Muscle of arm (tissue), 12 donors: ENCODE data around the gene DUSP7. TPM values are rescaled to one million over a fixed set of nuclear protein-coding genes. Genes with fewer than 3 reads are reported as not detected.

Experiments
- DNase-seq: peaks from one replicate; pipeline ENCODE4 v3.0.0-alpha.2; 2013
- polyA plus RNA-seq, 12 donors: library from polyadenylated mRNA; unstranded; fragments of 120-200 nt; gene quantifications; one replicate each; pipeline ENCODE4 v1.2.1, GENCODE V29; 2013; ENCODE audit not compliant: insufficient read length in 12 of 12

Gene DUSP7
- polyA plus RNA-seq, 12 donors = 16.4 to 25.8 (median 20.9) TPM; not detected in 1

DNA sequence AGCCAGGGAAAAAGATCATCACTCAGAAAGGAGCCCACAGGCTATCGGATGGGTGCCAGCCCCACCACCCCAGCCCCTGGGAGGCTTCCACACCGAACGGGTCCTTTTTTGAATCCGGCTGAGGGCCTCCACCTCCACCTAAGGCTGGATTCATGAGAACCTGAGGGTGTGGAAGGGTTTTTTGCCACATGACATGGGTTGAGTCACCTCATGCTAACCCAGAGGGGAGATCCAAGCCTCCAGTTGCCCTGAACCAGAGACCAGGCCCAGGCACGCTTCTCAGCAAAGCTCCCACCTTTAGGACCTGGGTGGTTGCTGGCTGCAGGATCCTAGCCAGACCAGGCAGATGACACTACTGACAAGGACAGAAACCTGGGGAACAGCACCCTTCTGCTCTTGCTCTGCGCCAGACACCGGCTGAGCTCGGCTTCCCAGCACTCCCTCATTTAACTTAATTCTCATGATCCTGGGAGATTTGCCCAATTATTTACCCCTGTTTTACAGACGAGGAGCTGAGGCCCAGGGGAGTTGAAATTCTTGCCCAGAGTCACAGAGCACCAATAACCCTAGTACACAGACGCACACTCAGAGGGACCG lies 25.6 kb downstream of the DUSP7 start:
- DNase-seq = no peak

DNA sequence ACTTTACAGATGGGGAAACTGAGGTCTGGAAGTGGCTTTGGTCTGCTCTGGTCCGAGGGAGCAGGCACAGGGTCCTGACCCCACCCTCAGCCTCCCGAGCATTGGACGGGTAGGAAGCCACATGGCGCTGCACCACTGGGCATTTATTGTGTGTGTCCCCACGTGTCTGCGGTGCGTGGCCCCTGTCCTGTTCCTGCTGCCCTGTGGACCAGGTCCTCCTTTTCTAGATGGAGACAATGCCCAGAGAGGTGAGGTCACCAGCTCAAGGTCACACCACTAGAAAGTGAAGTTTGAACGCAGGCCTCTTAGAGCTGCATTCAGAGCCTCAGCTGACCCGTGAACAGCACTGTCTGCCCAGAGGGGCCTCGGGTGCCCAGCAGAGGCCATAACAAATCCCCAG lies 26.8 kb downstream of the DUSP7 start:
- DNase-seq = no peak

DNA sequence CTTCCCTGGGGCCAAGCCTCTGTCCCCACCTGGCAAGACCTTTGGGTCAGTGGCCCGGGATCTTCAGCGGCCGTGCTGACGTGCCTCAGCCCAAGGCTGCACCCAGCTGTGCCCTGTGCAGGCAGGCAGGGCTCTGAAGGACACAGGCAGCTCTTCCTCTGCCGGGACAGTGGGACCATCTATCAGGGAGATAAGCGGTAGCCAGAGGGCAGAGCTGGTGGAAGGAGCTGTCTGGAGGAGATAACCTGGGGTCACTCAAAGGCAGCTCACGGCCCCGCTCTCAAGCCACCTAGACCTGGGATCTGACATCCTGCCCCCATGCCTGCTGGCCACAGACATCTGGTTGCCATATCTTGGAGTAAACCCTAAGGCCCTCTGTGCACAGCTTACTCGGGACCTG lies 27.3 kb downstream of the DUSP7 start:
- DNase-seq = no peak

DNA sequence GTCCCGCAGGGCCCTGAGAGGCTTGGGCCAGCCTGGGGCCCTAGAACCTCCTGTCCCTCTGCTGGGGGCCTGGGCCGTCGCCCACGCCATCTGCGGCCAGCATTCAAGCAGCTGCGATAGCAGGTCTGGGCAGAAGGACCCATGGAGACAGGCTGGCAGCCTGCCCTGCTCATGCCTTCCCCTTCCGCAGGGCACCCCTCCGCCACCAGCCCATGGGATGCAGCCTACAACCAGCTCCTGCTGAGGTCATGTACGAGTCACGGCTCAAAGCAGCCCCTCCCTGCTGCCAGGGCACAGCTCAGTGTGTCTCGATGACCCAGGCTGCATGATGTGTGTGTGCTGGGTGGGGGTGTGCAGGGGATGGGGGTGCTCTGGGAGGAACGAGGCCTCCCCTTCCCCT lies 27.8 kb downstream of the DUSP7 start:
- no peak for DNase-seq

DNA sequence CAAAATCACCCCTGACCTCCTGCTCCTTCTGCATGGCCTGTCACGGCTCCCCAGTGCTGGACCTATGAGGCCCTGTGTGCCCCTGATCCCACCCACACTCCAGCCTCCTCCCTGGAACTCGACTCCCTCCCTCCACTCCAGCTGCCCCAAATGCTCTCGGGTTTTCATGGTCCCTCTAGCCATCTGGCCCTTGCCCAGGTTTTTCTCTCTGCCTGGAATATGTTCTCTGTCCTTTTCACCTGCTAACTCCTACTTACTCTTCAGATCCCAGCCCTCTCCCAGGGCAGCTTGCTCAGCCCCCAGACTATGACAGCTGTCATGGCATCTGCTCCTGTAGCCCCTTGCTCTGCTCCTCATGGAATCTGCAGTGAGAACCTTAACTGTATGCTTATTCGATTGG lies 30.3 kb downstream of the DUSP7 start:
- DNase-seq = no peak

DNA sequence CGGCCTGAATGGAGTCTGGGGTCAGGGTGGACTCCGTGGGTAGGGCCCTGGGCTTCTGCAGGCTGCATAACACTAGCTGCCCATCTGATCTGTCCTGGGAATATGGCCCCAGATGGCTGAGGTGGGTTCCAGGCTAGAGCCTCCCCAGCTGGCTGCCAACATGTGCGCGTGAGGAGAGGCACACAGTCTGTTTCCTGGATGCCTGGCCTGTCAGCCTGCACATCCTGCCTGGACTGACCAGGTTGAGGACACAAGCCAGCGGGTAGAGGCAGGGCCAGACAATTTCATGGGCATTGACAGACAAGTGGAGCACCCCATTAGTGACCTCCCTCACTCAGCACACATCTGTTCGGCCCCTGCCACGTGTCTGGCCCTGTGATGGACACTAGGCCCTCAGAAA lies 30.9 kb downstream of the DUSP7 start:
- no peak for DNase-seq

DNA sequence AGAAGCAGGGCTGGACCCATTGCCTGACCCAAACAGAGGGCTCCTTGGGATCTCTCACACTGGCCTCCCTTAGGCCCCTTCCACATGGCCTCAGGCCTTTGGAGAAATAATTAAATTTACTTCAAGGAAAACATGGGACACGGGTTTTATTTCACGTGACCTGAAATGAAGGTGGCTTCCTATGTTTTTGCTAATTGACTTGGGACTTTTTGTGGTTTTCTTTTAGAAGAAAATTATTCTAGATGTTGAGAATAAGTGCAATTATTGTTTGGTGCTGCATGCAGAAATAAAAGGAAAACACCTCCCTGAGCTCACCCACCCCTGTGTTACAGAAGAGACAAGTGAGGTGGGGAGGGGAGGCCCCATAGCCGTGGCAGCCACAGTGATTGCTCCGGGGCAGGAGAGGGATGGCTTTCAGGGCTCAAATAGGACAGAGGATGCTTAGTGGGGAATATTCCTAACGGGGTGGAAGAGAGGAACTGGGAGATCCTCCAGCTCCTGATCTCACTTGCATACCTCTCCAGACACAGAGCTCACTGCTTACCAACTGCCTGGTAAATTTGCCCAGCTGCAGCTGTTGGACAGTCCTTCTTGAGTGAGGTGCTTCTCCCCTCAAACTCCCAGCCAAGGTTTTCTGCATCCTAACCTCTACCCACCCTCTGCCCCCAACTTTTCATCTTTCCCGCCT lies 31.5 kb downstream of the DUSP7 start:
- no peak for DNase-seq

DNA sequence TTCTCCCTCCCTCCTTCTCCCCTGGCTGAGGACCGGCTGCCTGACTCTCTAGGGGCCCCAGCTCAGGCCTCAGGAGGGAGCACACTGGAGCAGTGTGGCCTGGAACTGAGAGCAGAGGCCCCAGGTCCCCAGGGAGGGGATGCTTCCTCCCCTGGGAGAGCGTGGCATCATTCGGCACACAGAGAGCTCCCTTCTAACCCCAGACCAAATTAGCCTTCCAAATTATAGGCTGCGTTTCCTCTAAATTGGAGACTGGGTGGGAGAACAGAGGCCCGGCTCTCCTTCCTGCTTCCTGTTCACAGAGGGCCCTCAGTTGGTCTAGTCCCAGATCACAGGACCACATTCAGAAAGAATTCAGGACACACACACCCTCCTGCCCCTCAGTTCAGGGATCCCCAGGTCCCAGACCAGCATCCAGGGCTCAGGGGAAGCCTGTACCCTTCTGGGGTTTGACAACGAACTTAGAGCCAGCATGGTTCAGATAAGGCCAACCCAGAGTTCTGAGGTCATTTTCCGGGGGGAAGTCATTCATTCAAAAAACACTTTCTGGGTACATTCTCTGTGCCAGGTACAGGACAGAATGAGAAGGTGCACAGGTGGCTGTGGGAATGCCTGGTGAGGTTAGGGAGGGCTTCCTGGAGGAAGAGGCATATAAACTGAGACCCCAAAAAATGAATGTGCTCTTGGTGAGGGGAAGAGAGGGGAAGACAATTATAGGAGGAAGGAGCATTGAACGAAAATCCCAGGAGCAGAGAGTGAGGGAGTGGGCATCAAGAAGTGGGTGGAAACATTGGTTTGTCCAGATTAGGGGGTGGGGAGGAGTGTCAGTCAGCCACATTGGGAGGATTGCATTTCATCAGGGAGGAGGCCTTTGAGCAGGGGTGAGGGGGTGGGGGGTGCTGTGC lies 32.3 kb downstream of the DUSP7 start:
- DNase-seq = no peak

DNA sequence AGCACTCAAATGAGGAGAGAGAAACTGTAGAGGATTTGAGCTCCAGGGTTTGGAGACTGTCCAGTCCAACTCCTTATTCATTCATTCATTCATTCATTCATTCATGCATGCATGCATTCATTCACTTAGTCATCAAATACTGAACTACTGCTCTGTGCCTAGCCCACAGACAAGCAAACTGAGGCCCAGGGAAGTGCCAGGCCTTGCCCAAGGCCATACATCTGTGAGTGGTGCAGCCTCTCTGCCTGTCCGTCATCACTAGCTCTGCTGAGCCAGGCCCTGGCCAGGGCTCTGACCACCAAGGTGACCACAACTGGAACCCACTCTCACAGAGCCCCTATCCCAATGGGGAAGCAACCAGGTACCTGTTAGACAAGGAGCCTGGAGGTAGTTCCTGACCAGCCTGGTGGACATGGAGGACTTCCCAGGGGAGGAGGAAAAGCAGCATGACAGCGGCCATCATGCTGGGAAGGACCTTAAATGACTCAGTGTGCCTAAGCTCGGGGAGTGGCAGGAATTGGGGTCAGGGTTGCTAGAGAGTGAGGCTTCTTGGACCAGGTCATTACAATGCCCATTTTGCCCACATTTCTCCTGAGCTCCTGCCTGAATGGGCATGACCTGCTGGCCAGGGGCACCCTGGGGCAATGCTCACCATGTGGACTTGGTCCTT lies 33.1 kb downstream of the DUSP7 start:
- no peak for DNase-seq

DNA sequence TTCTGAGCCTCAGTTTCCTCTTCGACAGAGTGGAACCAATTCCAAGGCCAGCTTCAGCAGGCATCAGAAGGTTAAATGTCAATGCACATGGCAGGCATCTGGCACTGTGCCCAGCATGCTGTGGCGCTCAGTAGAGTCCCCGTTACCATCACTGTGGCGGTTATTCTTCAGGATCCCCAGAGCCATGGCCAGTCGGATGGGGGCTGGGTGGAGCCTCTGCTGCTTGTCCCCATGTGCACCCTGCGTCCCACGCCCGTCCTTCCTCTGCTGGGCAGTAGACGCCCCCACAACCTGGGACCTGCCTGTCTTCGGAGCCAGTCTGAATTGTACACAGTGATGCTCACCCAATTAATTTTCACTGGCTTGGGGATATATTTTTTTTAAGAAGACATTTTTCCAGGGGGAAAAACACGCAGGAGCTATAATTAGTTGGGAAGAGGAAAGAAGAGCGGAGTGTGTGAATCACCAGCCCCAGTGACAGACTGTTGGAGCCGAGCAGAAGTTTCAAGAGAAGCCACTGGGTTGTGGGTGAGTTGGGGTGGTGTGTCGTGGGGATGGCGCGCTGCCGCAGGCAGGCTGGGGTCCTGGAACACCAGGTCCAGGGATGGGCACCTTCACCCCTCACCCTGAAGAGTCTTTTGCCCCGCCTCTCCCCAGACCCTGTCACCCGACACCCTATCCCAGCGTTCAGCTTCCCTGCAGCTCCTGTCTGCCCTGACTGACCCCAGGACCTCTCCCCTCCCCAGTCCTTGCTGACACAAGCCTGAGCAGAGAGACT lies 33.9 kb downstream of the DUSP7 start:
- no peak for DNase-seq

DNA sequence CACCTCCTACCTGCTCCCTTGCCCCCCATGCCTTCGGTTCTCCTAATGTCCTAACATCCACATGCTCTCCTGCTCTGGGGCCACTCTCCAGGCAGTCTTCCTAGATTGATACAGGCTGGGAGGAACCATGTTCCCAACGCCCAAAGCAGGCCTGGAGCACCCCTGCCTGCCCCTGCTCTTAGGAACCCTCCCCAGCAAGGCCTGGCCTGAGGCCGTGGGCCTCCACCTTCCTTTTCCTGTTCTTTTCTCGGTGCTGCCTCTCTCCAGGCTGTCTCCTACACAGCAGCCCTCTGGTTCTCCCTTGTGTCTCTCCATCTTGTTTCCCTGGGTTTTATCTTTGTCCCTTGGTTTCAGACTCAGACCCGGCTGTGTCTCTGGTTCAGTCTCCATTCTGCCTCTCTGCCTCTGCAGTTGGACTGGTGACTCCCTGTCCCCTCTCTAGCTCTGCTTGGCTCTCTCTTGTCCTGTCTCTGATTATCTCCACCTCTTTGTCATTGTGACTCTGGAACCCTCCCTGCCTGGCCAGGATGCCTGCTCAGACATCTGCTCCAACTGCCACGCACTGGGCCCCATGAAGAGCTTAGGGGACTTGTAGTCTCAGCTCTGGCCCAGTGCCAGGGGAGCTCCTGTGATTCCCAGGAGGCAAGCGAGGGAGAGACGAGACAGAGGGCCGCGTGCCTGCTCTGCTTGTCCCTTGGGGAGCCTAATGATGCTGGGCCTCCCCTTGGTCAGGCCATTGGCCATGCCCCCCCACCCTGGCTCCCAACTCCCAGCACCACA lies 34.7 kb downstream of the DUSP7 start:
- DNase-seq = no peak

DNA sequence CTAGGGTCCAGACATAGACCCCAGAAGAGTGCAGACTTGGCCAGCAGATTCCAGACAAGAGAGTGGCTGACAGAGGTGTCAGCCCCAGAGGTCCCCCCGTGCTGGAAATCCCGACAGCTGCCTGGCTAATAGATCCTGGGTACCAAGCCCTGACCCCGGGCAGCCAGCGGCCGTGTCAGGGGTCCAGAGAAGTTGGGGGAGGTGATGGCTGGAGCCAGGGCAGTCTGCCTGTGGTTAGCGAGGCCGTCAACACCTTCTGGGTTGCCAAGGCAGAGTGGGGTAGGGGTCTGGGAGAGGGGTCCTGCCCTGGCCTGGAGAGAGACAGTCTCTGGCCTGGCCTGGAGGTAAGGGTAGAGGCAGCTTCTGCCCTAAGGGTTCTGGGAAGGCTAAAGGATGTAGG lies 35.6 kb downstream of the DUSP7 start:
- DNase-seq = no peak

DNA sequence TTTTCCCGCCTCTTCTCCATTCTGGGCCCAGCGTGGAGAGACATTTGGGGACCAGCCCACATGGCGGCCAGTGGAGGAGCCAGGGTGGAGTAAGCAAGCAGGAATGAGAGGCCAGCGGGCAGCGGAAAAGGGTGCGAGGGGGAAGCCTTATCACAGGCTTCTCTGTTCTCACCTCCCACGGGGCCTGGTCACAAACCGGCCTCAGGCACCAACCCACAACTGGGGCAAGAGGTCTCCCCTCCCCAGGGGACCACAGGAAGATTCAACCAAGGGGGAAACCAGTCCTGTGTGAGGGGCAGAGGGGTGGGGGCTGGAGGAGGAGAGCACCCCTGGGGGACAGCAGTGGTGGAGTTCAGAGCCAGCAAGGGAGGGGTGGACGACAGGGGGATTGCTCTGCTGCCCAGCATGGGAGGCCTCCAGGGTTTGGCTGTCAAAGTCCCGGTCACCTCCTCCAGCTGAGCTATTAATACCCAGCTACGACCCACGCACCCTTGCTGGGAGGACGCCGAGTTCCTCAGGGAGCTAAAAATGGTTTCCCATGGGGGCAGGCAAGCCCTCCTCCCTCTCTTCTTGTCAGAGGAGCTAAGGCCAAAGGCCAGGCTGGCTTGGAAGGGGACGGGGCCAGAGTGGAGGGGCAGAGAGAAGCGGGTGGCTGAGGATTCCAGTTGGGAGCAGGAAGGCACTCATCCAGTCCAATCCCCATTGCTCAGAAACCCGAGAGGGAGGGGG lies 36.9 kb downstream of the DUSP7 start:
- DNase-seq = no peak

DNA sequence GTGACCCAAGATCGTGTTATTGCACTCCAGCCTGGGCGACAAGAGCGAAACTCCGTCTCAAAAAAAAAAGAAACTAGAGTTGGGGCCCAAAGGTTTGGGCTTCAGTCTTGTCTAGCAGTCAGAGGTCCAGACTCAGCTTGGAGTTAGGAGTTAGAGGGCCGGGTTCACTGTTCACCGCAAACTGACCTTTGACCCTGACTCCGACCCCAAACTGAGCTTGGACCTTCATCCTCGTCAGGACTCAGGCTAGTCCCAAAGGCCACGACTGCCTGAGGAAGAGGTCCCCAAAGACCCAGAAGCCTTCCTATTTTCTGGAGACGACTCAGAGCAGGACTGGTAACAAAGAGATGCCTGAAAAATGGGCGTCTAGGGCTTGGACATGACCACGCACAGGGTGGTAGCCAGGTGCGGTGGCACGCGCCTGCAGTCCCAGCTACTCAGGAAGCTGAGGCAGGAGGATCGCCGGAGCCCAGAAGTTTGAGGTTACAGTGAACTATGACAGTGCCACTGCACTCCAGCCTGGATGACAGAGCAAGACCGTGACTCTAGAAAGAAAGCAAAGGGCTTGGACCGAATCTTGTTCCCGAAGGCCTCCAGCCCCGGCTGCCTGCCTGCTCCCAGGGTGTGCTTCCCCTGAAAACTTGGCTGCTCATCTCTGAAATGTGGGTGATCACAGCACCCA lies 37.9 kb downstream of the DUSP7 start:
- no peak for DNase-seq

DNA sequence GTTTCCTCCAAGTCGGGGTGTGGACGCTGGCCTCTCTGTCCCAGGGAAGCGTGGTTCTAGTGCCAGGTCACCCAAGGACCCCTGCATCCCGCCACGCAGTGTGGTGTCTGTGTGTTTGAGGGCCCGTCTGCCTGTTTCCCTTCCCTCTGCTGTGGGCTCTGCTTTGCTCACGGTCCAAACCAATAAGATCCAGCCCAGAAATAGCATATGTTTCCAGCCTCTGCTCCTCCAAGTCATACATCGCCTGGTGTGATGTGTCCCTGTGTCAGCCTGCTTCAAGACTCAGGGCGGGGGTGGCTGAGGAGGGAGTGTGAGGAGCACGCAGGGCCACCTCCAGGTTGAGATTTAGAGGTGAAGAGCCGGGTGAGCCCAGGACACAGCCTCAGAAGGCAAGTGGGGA lies 38.8 kb downstream of the DUSP7 start:
- no peak for DNase-seq

DNA sequence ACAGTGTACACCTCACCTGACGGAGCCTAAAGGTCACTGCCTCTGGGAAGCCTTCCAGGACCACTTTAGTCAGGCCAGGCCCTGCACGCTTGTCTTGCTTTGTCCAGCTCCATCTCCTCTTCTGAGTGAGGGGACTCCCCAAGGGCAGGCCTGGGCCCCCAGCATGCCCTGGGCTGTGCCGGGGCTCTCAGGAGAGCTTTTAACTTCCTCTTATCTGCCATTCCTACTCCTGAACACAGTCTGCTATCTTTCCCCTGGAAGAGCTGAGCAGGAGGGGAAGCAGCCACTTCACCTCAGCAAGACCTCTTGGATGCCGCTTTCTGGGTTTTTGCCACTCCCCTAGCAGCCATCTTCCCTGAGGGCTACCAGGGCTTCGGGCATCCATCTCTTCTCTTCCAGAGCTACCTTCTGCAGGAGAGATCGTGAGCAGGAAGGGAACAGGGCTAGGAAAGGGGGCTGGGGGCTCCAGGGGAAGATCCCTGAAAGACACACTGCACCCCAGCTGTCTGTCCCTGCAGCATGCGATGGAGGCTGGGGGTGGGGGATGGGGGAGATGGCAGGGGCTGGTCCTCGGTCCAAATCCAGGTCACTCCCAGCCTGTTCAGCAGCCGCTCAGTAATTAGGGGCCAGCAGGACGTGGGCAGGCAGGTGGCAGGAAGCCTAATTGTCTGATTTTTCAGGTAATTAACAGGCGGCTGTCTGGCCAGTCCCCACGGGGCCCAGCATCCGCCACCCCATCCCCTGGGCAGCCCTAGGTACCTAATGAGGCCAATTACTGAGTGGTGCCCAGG lies 40.7 kb downstream of the DUSP7 start:
- no peak for DNase-seq

DNA sequence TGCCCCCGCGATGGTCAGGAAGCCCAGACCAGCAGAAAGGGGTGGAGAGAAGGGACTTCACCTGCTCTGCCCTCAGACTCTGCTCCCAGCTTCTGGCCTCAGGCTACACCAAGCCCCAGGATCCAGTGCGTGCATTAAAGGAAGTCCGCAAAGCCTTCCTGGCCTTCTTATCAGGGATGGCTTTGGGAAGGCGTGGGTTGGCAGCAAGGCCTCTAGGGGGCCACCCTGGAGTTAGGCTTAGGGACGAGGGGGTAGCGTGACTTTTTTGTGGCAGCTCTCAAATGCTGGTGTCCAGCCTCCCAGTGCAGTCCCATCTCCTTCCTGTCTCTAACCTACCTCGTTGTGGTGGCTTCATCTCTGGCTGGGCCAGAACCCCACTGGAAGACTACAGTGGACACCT lies 41.8 kb downstream of the DUSP7 start:
- no peak for DNase-seq

DNA sequence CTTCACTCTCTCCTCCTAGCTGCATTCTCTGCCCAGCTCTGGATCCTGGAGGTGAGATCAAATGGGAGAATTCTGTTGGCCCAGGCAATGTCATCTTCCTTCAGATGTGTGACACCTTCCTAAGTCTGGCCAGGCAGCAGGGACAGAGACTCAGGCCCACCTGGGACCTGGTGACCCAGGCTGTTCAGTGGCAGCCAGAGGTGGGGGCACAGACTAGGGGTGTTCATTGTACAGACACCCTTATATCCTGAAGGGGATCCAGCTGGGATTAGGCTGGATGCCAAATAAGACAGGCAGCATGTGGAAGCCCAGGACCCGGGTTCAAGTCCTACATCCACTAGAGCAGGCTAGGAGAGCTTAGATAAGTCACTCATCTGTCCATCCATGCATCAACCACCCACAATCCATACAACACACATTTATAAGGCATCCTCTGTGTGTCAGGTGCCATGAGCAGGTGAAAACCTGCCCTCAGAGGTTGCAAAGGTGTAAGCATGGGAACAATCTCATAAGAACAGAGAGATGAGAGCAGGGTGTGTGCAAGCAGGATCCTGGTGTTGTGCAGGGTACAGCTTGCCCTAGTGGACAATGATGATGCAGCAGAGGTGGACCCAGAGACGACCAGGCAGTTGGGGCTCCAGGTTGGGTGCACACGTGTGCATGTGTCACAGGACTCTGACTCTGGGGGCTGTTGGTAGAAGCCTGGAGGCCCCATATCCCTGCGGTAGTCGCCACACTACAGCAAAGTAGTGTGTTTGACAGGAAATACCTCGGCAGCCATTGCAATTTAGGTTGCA lies 42.4 kb downstream of the DUSP7 start:
- no peak for DNase-seq
